GM12878 (cell line): Measurements from ENCODE around the gene ZNF814. TPM values are rescaled to one million over a fixed set of nuclear protein-coding genes. Genes with fewer than 3 reads are reported as not detected.

Experiments used
- ATAC-seq: fragments of 200-7000 bp; cut with Tn5 transposase; 3 replicates; pipeline ENCODE4 v1.9.1; 2020; ENCODE audit warnings: mild to moderate bottlenecking, moderate library complexity
- BruUV-seq: library from RNA; stranded (reverse); fragments of 400-500 nt; replicated peaks from 2 replicates; lab custom pipeline; 2021; lab: Mats Ljungman, UMichigan
- CTCF ChIA-PET: fragments of 300-600 bp; sonication (Branson Sonifier 250); formaldehyde crosslinking; extraction: SDS; loops from one replicate; lab custom pipeline; 2021; ENCODE audit warnings: inconsistent platforms; lab: Yijun Ruan, JAX
- POLR2A ChIA-PET: fragments of 350-600 bp; formaldehyde crosslinking; extraction: SDS; loops from one replicate; lab custom pipeline; 2021; ENCODE audit warnings: inconsistent platforms; lab: Charles Lee
- RAD21 ChIA-PET: fragments of 300-600 bp; sonication (Branson Sonifier 250); formaldehyde crosslinking; loops from one replicate; lab custom pipeline; 2023; ENCODE audit warnings: antibody characterized with exemption; ENCODE audit not compliant: unreplicated experiment; lab: Charles Lee
- SMC1A ChIA-PET: fragments of 300-600 bp; sonication (Branson Sonifier 250); formaldehyde crosslinking; loops from one replicate; lab custom pipeline; 2023; ENCODE audit not compliant: unreplicated experiment, uncharacterized antibody; lab: Charles Lee
- DNase-seq: peaks from one replicate; pipeline ENCODE4 v3.0.0-alpha.2; 2011; ENCODE audit warnings: low read depth, low spot score
- FAIRE-seq: peaks from 3 replicates; lab custom pipeline; 2011; peaks lifted over from hg19 to GRCh38; lab: Jason Lieb, UNC
- H2AFZ ChIP-seq: 2 replicates; pipeline ENCODE4 v1.6.0; 2011; ENCODE audit warnings: low read depth, low read length, control low read depth; ENCODE audit not compliant: control insufficient read depth
- H3K27ac ChIP-seq: 2 replicates; pipeline ENCODE4 v1.5.1; 2011; ENCODE audit warnings: control low read depth; ENCODE audit not compliant: control insufficient read depth, insufficient read depth
- H3K27me3 ChIP-seq, 2 experiments: replicated peaks in 1 of 2; 2 replicates each; pipeline versions ENCODE4 v1.6.0 to v1.6.1; 2011; ENCODE audit warnings: low read length in 1 of 2; ENCODE audit not compliant: control insufficient read depth in 2 of 2, insufficient read depth in 2 of 2
- H3K36me3 ChIP-seq, 2 experiments: 2 replicates each; pipeline ENCODE4 v1.5.1; 2011; ENCODE audit warnings: low read length in 1 of 2; ENCODE audit not compliant: control insufficient read depth in 2 of 2, insufficient read depth in 2 of 2
- H3K4me1 ChIP-seq: 2 replicates; pipeline ENCODE4 v1.6.1; 2011; ENCODE audit warnings: mild to moderate bottlenecking, low read length, moderate library complexity, mixed read lengths; ENCODE audit not compliant: control insufficient read depth, insufficient read depth
- H3K4me2 ChIP-seq: 2 replicates; pipeline ENCODE4 v1.6.0; 2011; ENCODE audit warnings: control low read depth; ENCODE audit not compliant: control insufficient read depth, insufficient read depth
- H3K4me3 ChIP-seq: fragments of 200-600 bp; sonication (generic); 2 replicates; pipeline ENCODE4 v1.5.1; 2016
- H3K79me2 ChIP-seq: 2 replicates; pipeline ENCODE4 v1.6.0; 2011; ENCODE audit warnings: low read length; ENCODE audit not compliant: control insufficient read depth, insufficient read depth
- H3K9ac ChIP-seq: 2 replicates; pipeline ENCODE4 v1.8.0; 2011; ENCODE audit warnings: low read length, control low read depth, mixed read lengths; ENCODE audit not compliant: control insufficient read depth, insufficient read depth
- H3K9me3 ChIP-seq: replicated peaks from 3 replicates; pipeline ENCODE4 v1.5.1; 2011; ENCODE audit warnings: mild to moderate bottlenecking, low read length; ENCODE audit not compliant: control insufficient read depth, insufficient read depth
- H4K20me1 ChIP-seq: 2 replicates; pipeline ENCODE4 v1.6.0; 2011; ENCODE audit not compliant: control insufficient read depth, insufficient read depth
- BCL3 ChIP-seq: IDR thresholded peaks from 2 replicates; pipeline ENCODE4 v1.6.1; 2011; ENCODE audit warnings: borderline replicate concordance, low read depth, mild to moderate bottlenecking, moderate library complexity, low read length; ENCODE audit not compliant: insufficient read depth, poor library complexity, severe bottlenecking
- BHLHE40 ChIP-seq, 2 experiments: fragments of 450-650 bp in 1 of 2; IDR thresholded peaks; 2 replicates each; pipeline ENCODE4 v1.6.1; 2011 to 2017; ENCODE audit warnings: low read depth in 2 of 2, borderline replicate concordance in 1 of 2, improper control_type of control experiment in 1 of 2, low read length in 1 of 2, mild to moderate bottlenecking in 1 of 2
- CBFB ChIP-seq: IDR thresholded peaks from 2 replicates; pipeline ENCODE4 v1.6.1; 2016; ENCODE audit warnings: antibody characterized with exemption, low read depth
- CEBPZ ChIP-seq: fragments of 150-350 bp; IDR thresholded peaks from 2 replicates; pipeline ENCODE4 v1.6.1; 2016; ENCODE audit warnings: low read depth, low read length
- CREB1 ChIP-seq: IDR thresholded peaks from 2 replicates; pipeline ENCODE4 v1.6.1; 2012; ENCODE audit warnings: low read depth, mild to moderate bottlenecking, inconsistent platforms
- FOS ChIP-seq: IDR thresholded peaks from 3 replicates; pipeline ENCODE4 v1.6.1; 2011; ENCODE audit warnings: borderline replicate concordance; ENCODE audit not compliant: insufficient read length; ENCODE audit errors: extremely low read depth
- HDGF ChIP-seq: fragments of 450-650 bp; IDR thresholded peaks from 2 replicates; pipeline ENCODE4 v1.6.1; 2016; ENCODE audit warnings: antibody characterized with exemption
- KDM1A ChIP-seq: fragments of 200-600 bp; sonication (generic); IDR thresholded peaks from 2 replicates; pipeline ENCODE4 v1.6.1; 2016; ENCODE audit warnings: borderline replicate concordance
- KLF5 ChIP-seq: fragments of 450-650 bp; IDR thresholded peaks from 2 replicates; pipeline ENCODE4 v1.6.1; 2014; ENCODE audit warnings: mild to moderate bottlenecking; ENCODE audit not compliant: partially characterized antibody
- LARP7 ChIP-seq: fragments of 450-650 bp; IDR thresholded peaks from 2 replicates; pipeline ENCODE4 v1.6.1; 2017; ENCODE audit warnings: mild to moderate bottlenecking
- NFIC ChIP-seq: IDR thresholded peaks from 2 replicates; pipeline ENCODE4 v1.6.1; 2012; ENCODE audit warnings: low read depth, mild to moderate bottlenecking, inconsistent platforms, low read length, moderate library complexity
- NFXL1 ChIP-seq: fragments of 450-650 bp; IDR thresholded peaks from 2 replicates; pipeline ENCODE4 v1.6.1; 2017; ENCODE audit warnings: antibody characterized with exemption, mild to moderate bottlenecking, borderline replicate concordance
- NR2F1 ChIP-seq: fragments of 450-650 bp; conservative IDR thresholded peaks from 2 replicates; pipeline ENCODE4 v1.6.1; 2017; ENCODE audit warnings: mild to moderate bottlenecking
- RAD51 ChIP-seq: fragments of 450-650 bp; IDR thresholded peaks from 2 replicates; pipeline ENCODE4 v1.6.1; 2016; ENCODE audit warnings: moderate library complexity, mild to moderate bottlenecking, inconsistent platforms
- STAT1 ChIP-seq: fragments of 450-650 bp; conservative IDR thresholded peaks from 2 replicates; pipeline ENCODE4 v1.6.1; 2014; ENCODE audit warnings: antibody characterized with exemption, mild to moderate bottlenecking
- ZBTB4 ChIP-seq: fragments of 450-650 bp; formaldehyde crosslinking; IDR thresholded peaks from 2 replicates; pipeline ENCODE4 v1.4.0; 2022; ENCODE audit warnings: mild to moderate bottlenecking, moderate library complexity
- ZNF217 ChIP-seq: fragments of 450-650 bp; IDR thresholded peaks from 2 replicates; pipeline ENCODE4 v1.6.1; 2017; ENCODE audit warnings: antibody characterized with exemption, mild to moderate bottlenecking
- WGBS: methylation state at CpG from one replicate; pipeline ENCODE4 v1.1.6; 2016; ENCODE audit warnings: low lambda C conversion rate; ENCODE audit not compliant: insufficient replicate concordance, insufficient coverage; ENCODE audit errors: missing lambda C conversion rate; 5-methylcytosine and 5-hydroxymethylcytosine counted together
- in situ Hi-C: fragments of 300-500 bp; cut with MboI; formaldehyde crosslinking; loops from 9 replicates; pipeline ENCODE4 v1.14.3; 2018; ENCODE audit warnings: mixed read lengths
- intact Hi-C: fragments of 100-400 bp; cut with micrococcal nuclease; formaldehyde crosslinking; loops from one replicate; pipeline ENCODE4 v1.14.2; 2022; ENCODE audit not compliant: unreplicated experiment
- polyA plus RNA-seq, 11 experiments: library from polyadenylated mRNA; depleted of rRNA in 4 of 11; unstranded in 6 of 11; stranded (reverse) in 5 of 11; fragments of >200 nt; fragmentation: Nextera tagmentation in 4 of 11; fragmentation: Illumina TruSeq in 1 of 11; extraction: Ambion mirVana in 4 of 11; extraction: Trizol in 1 of 11; gene quantifications; 1 replicate in 1 of 11; 2 replicates in 10 of 11; pipeline versions ENCODE4 v1.2.1 to v1.2.3, GENCODE V29; 2011 to 2016; ENCODE audit warnings: inconsistent platforms in 2 of 11, missing spikeins in 2 of 11, low read depth in 1 of 11
- total RNA-seq, 4 experiments: library from RNA; depleted of rRNA in 3 of 4; stranded (reverse); fragments of >200 nt in 3 of 4; fragmentation: Illumina TruSeq in 1 of 4; extraction: Trizol in 1 of 4; gene quantifications; 2 replicates each; pipeline versions ENCODE4 v1.2.1 to v1.2.3, GENCODE V29; 2013 to 2021

The ZNF814 gene
- total and polyA plus RNA-seq, 10 of the 15 experiments (the other 5 are each of a cell fraction or from before 2014, with no cell fraction given): 10.9 to 31.0 (median 21.6) TPM

GRCh38 chr19:57872450-57872849 lies 16.4 kb downstream of the ZNF814 start (continued):
- TF ChIP-seq ZBTB4 (CRISPR knock-in tag) (no peak), ZNF217 (no peak), CREB1 (no peak)

GRCh38 chr19:57870225-57870624 lies 18.6 kb downstream of the ZNF814 start:
- intact Hi-C loops (no loop called here), in situ Hi-C loops (no loop called here)
- Histone ChIP-seq H3K79me2 (no peaks in the 10 kb centered on the region), H3K27ac (no peak overlapping the region), H3K4me2 (no peak overlapping the region), H3K9me3 (peaks cover 47% of the 10 kb centered on the region), H2AFZ (no peak overlapping the region), H3K36me3 (peaks cover 10 to 34% of the 10 kb centered on the region in 2 experiments), H3K4me1 (no peaks in the 10 kb centered on the region), H3K9ac (no peak overlapping the region), H4K20me1 (no peaks in the 10 kb centered on the region), H3K27me3 (no peaks in the 10 kb centered on the region), H3K4me3 (no peak overlapping the region)
- no peak for ATAC-seq
- FAIRE-seq: no peak
- ChIA-PET CTCF (no interaction called here), SMC1A (no interaction called here), POLR2A (no interaction called here), RAD21 (no interaction called here)
- DNase-seq: no peak
- no TSS peak for BruUV-seq
- WGBS: 90% methylated on average over 2 of the region's 2 CpGs
- TF ChIP-seq NFXL1: no peak
- TF ChIP-seq KLF5: no peak
- no peak for TF ChIP-seq NFIC
- no peak for TF ChIP-seq BHLHE40 (IDR thresholded peaks at IDR 0.05; ENCODE audit: borderline replicate concordance in 1 of 2, low read depth in 2 of 2, low read length in 1 of 2)
- TF ChIP-seq CEBPZ: no peak
- no peak for TF ChIP-seq BCL3
- no peak for TF ChIP-seq CBFB
- no peak for TF ChIP-seq LARP7
- no peak for TF ChIP-seq NR2F1
- no peak for TF ChIP-seq KDM1A
- no peak for TF ChIP-seq RAD51
- TF ChIP-seq HDGF: no peak
- TF ChIP-seq STAT1: no peak
- TF ChIP-seq FOS: no peak
